NOMO-1 (cell line): Measurements from ENCODE around the gene DLL1.

Experiments used
- DNase-seq, 2 experiments: peaks; one replicate each; lab custom pipeline; 2025; ENCODE audit not compliant: unreplicated experiment in 2 of 2; lab: John Stamatoyannopoulos, UW

DLL1 gene

GRCh38 chr6:170234419-170234818, 56.5 kb downstream of the DLL1 start:
- DNase-seq = no peak

DNA sequence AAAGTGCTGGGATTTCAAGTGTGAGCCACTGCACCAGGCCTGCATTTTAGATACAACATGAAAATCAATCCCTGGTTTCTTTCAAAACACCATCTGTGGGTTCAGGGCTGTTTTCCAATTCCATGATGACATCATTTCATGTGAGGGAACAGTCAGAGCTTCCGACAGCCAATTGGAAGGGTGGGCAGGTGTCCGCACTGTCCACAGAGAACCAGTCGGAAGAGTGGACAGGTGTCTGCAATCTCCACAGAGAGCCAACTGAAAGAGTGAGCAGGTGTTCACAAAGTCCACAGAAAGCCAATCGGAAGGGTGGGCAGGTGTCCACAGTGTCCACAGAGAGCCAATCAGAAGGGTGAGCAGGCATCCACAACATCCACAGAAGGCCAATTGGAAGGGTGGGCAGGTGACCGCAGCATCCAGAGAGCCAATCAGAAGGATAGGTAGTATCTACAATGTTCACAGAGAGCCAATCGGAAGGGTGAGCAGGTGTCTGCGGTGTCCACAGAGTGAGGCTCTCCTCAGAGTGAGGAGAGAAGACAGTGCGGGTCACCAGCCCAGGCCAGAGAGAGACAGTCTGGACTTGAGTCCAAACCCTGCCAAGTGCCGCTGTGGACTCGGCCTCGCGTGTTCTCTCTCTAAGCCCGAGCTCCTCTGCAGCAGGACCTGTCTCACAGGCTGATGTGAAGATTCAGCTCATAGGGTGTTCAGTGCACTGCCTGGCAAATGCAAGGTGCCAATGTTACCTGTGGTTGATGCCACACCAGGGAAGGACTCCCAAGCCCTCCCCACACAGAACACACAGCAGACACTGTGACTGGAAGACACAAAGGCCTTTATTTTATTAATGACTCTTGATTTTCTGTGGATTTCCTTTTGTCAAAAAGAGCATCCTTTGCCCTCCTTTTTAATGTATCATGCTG, 57.3 kb downstream of the DLL1 start:
- DNase-seq = no peak
